Endothelial cell of umbilical vein (primary cell): ENCODE data around the gene CMIP.

Experiments
- CTCF ChIP-seq, 2 donors: IDR thresholded peaks; 1 replicate in 1 of 2; 2 replicates in 1 of 2; pipeline ENCODE4 v1.5.1; 2011; ENCODE audit warnings: low read length in 2 of 2, mild to moderate bottlenecking in 2 of 2, moderate library complexity in 2 of 2, control low read depth in 1 of 2, inconsistent platforms in 1 of 2, low read depth in 1 of 2; ENCODE audit not compliant: insufficient read depth in 1 of 2; ENCODE audit errors: extremely low read depth in 1 of 2
- POLR2A ChIP-seq: IDR thresholded peaks from 2 replicates; pipeline ENCODE4 v1.6.1; 2012; ENCODE audit warnings: low read depth, mild to moderate bottlenecking, control low read depth, low read length

GRCh38 chr16:81609323-81609892 lies 164.8 kb downstream of the CMIP start:
- no peak for TF ChIP-seq CTCF (IDR thresholded peaks at IDR 0.05; ENCODE audit: extremely low read depth in 1 of 2, insufficient read depth in 1 of 2, low read depth in 1 of 2, low read length in 2 of 2)
- no peak for TF ChIP-seq POLR2A
